Left colon (tissue), 2 donors: ENCODE measurements around the gene RGS14. TPM values are rescaled to one million over a fixed set of nuclear protein-coding genes. Genes with fewer than 3 reads are reported as not detected.
A peak's percentile ranks its signal among the peaks of the same experiment; 100 is the strongest.
"Not testable (repeated sequence)": the region's sequence is repeated elsewhere in the genome, so short reads cannot be mapped to it uniquely, and the experiment has no call there.

Experiments
- ATAC-seq: fragments of 200-7000 bp; cut with Tn5 transposase; one replicate; pipeline ENCODE4 v1.9.1; 2020; ENCODE audit warnings: mild to moderate bottlenecking, moderate library complexity
- DNase-seq, 2 donors: peaks; one replicate each; pipeline ENCODE4 v3.0.0-alpha.2; 2020
- intact Hi-C, 2 donors: fragments of 100-400 bp; cut with DNase I in 1 of 2; cut with micrococcal nuclease in 1 of 2; formaldehyde crosslinking; loops; one replicate each; pipeline versions ENCODE4 v1.11.2 to v1.14.0; 2022; cut with DNase I, micrococcal nuclease
- total RNA-seq, 2 donors: library from RNA; stranded (reverse); fragmentation: NEBNext Ultra II Directional; extraction: Animal tissue kit (Norgen Biotek cat#: 25700); gene quantifications; one replicate each; pipeline ENCODE4 v1.2.1, GENCODE V29; 2021
- donor health status: DM: no; HTN: no; CAD: no.
- donor health status: DM: yes; HTN: yes; CAD: no.

The RGS14 gene
- total RNA-seq, 2 donors from 2014 or later, result 5.6 to 12.0 TPM

DNA sequence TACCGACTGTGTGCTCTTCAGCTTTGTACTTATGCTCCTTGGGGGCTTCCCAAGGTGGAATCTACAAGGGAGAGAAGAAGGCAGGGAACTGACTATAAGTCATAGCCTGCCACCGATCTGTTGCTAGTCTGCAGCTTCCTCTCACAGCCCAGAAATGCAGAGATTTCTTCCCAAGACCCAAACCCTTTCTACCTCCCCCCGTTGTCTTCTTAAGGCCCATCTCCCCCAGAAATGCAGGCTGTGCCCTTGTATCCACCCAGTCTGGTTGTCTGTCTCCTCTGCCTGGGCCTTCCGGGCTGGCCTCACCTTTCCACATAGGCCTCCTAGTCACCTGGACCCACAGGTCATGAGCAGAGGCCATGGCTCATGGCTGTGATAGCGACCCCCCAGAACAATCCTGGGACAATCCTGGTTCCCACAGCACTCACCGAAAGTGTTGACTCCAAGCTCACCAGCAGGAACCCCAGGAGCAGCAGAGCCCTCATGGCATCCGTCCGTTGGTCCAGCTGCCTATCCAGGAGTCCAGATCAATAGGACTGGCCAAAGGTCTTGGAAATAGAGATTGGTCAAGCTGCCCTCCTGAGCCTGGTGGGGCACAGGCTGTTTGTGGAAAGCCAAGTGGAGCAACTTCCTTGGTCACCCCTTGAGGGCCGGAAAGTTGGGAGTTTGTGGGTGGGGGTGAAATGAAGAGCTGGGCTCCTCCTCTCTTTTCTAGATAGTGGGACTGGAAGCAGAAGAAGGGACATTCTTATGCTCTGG lies 51.5 kb downstream of the RGS14 start, which contains the start of gene F12:
TSS of gene F12 (minus strand) at position 522 of the 759 bp plus-strand sequence. CDS start at position 485, 37 bp downstream.
- DNase-seq (no peak), ATAC-seq (no peak)
- intact Hi-C loops, result no loop called here

- DNase-seq (no peak), ATAC-seq (no peak)
- intact Hi-C loops, result no loop called here
These were observed 52.9 kb downstream of the RGS14 start for GRCh38 chr5:177410575-177410974.

GRCh38 chr5:177412603-177413233 lies 55.0 kb downstream of the RGS14 start:
- ATAC-seq (no peak), DNase-seq (no peak)
- intact Hi-C loops, result no loop called here

DNA sequence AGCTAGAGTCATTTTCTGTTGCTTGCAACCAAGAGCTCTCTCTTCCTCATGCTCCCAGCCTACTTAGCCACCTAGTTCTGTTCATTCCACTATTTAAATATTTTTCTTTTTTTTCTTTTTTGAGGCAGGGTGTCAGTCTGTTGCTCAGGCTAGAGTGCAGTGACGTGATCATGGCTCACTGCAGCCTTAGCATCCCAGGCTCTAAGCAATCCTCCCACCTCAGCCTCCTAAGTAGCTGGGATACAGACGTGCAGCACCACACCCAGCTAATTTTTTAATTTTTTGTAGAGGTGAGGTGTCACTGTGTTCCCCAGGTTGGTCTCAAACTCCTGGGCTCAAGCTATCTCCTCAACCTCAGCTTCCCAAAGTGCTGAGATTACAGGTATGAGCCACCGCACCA lies 56.8 kb downstream of the RGS14 start:
- ATAC-seq, result no peak

DNA sequence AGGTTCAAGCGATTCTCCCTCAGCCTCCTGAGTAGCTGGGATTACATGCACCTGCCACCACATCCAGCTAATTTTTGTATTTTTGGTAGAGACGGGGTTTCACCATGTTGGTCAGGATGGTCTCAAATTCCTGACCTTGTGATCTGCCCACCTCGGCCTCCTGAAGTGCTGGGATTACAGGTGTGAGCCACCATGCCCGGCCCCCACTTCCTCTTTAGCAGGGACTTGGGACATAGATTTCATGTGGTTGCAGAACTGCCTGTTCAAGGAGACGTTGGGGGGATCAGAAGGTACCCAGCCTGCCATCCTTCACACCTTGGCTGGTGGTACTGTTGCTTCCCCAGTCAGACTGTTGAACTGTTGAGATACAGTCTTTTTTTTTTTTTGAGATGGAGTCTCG lies 59.4 kb downstream of the RGS14 start:
- ATAC-seq, DNase-seq, intact Hi-C loops: not testable (repeated sequence)

More for the DNA sequence above, 56.8 kb downstream of the RGS14 start:
- no peak for DNase-seq
- intact Hi-C loops, result no loop called here

GRCh38 chr5:177419046-177419445 lies 61.3 kb downstream of the RGS14 start:
- ATAC-seq (no peak), DNase-seq (no peak)
- intact Hi-C loops, result no loop called here

- ATAC-seq, result peak; percentile 66
- intact Hi-C loops, DNase-seq: not testable (repeated sequence)
These were observed 62.7 kb downstream of the RGS14 start for GRCh38 chr5:177420472-177420871.

DNA sequence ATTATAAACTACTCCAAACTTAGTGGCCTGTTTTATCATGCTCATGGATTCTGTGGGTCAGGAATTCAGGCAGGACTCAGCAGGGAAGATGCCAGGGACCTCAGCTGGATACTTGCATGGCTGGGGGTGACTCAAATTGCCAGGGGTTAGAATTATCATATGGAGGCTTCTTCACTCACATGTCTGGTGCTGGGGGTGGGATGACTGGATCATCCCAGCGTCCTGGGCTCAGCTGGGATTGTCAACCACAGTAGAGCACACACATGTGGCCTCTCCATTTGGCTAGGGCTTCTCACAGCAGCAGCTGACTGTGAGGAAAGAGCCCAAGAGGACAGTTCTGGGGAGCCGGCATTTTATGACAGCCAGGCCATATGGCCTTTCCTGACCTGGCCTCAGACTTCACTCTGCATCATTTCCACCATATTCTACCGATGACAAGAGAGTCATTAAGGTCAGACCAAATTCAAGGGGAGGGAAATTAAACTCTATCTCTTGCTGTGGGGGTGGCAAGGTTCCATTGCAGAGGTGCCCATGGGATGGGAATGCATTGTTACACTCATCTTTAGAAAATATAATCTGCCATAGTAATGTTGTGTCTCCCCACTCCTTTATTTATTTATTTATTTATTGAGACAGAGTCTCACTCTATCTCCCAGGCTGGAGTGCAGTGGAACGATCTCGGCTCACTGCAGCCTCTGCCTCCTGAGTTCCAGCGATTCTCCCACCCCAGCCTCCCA lies 63.5 kb downstream of the RGS14 start:
- ATAC-seq (no peak), DNase-seq (no peak)
- intact Hi-C loops, result no loop called here

Other genes starting within 250 kb of the RGS14 start
- 10 to 100 TPM; 55.6 to 65.8 TPM for gene NSD1, start 224.2 kb upstream of the RGS14 start, total RNA-seq
- 10 to 100 TPM; 30.4 to 34.5 TPM for gene RAB24, start 54.2 kb upstream of the RGS14 start, total RNA-seq
- 100 to 1,000 TPM; 263 to 276 TPM for gene PRELID1, start 54.1 kb upstream of the RGS14 start, total RNA-seq
- gene MXD3, start 46.0 kb upstream of the RGS14 start, total RNA-seq, result 10 to 100 TPM in 1 of 2 donors, 1 to 10 TPM in 1; 8.3 to 12.9 TPM
- gene LMAN2, start 6.3 kb upstream of the RGS14 start, total RNA-seq, result 100 to 1,000 TPM; 139 to 141 TPM
- not detected for gene SLC34A1, start 26.5 kb downstream of the RGS14 start, total RNA-seq
- gene PFN3, start 42.7 kb downstream of the RGS14 start, total RNA-seq, result not detected
- gene F12, start 51.6 kb downstream of the RGS14 start, total RNA-seq, result 10 to 100 TPM in 1 of 2 donors, 1 to 10 TPM in 1; 9.0 to 11.3 TPM
- gene GRK6, start 68.8 kb downstream of the RGS14 start, total RNA-seq, result 10 to 100 TPM; 34.6 to 43.5 TPM
- 1 to 10 TPM; 1.6 to 2.2 TPM for gene PRR7, start 88.9 kb downstream of the RGS14 start, total RNA-seq
- 10 to 100 TPM; 11.8 to 18.8 TPM for gene DBN1, start 115.7 kb downstream of the RGS14 start, total RNA-seq
- gene PDLIM7, start 139.7 kb downstream of the RGS14 start, total RNA-seq, result 10 to 100 TPM; 12.1 to 56.5 TPM
- 1 to 10 TPM; 4.1 to 8.9 TPM for gene DOK3, start 151.9 kb downstream of the RGS14 start, total RNA-seq
- 10 to 100 TPM; 74.3 to 79.9 TPM for gene DDX41, start 159.0 kb downstream of the RGS14 start, total RNA-seq
- 10 to 100 TPM; 52.1 to 56.1 TPM for gene FAM193B, start 196.6 kb downstream of the RGS14 start, total RNA-seq
- 100 to 1,000 TPM; 160 to 204 TPM for gene TMED9, start 234.3 kb downstream of the RGS14 start, total RNA-seq
- 10 to 100 TPM; 17.5 to 21.9 TPM for gene B4GALT7, start 242.2 kb downstream of the RGS14 start, total RNA-seq